ENCODE results near the gene OVCH2.

Gene OVCH2

GRCh38 chr11:7654195-7654705 lies 52.0 kb downstream of the OVCH2 start:
- TF ChIP-seq SIN3A (IDR thresholded peaks at IDR 0.05; ENCODE audit: borderline replicate concordance, insufficient read depth, low read length) (no peak), FOXP2 (optimal IDR thresholded peaks at IDR 0.05; ENCODE audit: borderline replicate concordance, extremely low read depth, extremely low read length, insufficient read depth) (no peak), TAF1 (IDR thresholded peaks at IDR 0.05; ENCODE audit: borderline replicate concordance, insufficient read depth, low read length) (no peak), POLR2AphosphoS5 (IDR thresholded peaks at IDR 0.05; ENCODE audit: low read depth, low read length) (no peak), REST (IDR thresholded peaks at IDR 0.05; ENCODE audit: insufficient read depth in 1 of 2, low read depth in 2 of 2, low read length in 2 of 2) (no peak)

GRCh38 chr11:7651700-7652099 lies 54.6 kb downstream of the OVCH2 start:
- TF ChIP-seq SIN3A (IDR thresholded peaks at IDR 0.05; ENCODE audit: borderline replicate concordance, insufficient read depth, low read length) (no peak), FOXP2 (optimal IDR thresholded peaks at IDR 0.05; ENCODE audit: borderline replicate concordance, extremely low read depth, extremely low read length, insufficient read depth) (no peak), TAF1 (IDR thresholded peaks at IDR 0.05; ENCODE audit: borderline replicate concordance, insufficient read depth, low read length) (no peak), POLR2AphosphoS5 (IDR thresholded peaks at IDR 0.05; ENCODE audit: low read depth, low read length) (no peak), REST (IDR thresholded peaks at IDR 0.05; ENCODE audit: insufficient read depth in 1 of 2, low read depth in 2 of 2, low read length in 2 of 2) (no peak)

- no peak for TF ChIP-seq SIN3A (IDR thresholded peaks at IDR 0.05; ENCODE audit: borderline replicate concordance, insufficient read depth, low read length)
- no peak for TF ChIP-seq TAF1 (IDR thresholded peaks at IDR 0.05; ENCODE audit: borderline replicate concordance, insufficient read depth, low read length)
- no peak for TF ChIP-seq FOXP2 (optimal IDR thresholded peaks at IDR 0.05; ENCODE audit: borderline replicate concordance, extremely low read depth, extremely low read length, insufficient read depth)
- TF ChIP-seq POLR2AphosphoS5 (IDR thresholded peaks at IDR 0.05; ENCODE audit: low read depth, low read length) = no peak
- TF ChIP-seq REST (IDR thresholded peaks at IDR 0.05; ENCODE audit: insufficient read depth in 1 of 2, low read depth in 2 of 2, low read length in 2 of 2) = no peak
Observed at GRCh38 chr11:7651140-7651551, 55.1 kb downstream of the OVCH2 start.

- no peak for TF ChIP-seq SIN3A (IDR thresholded peaks at IDR 0.05; ENCODE audit: borderline replicate concordance, insufficient read depth, low read length)
- TF ChIP-seq POLR2AphosphoS5 (IDR thresholded peaks at IDR 0.05; ENCODE audit: low read depth, low read length) = no peak
- no peak for TF ChIP-seq TAF1 (IDR thresholded peaks at IDR 0.05; ENCODE audit: borderline replicate concordance, insufficient read depth, low read length)
- TF ChIP-seq REST (IDR thresholded peaks at IDR 0.05; ENCODE audit: insufficient read depth in 1 of 2, low read depth in 2 of 2, low read length in 2 of 2) = no peak
- TF ChIP-seq FOXP2 (optimal IDR thresholded peaks at IDR 0.05; ENCODE audit: borderline replicate concordance, extremely low read depth, extremely low read length, insufficient read depth) = no peak
Observed at GRCh38 chr11:7648264-7648663, 58.0 kb downstream of the OVCH2 start.

- TF ChIP-seq TAF1 (IDR thresholded peaks at IDR 0.05; ENCODE audit: borderline replicate concordance, insufficient read depth, low read length) (no peak), POLR2AphosphoS5 (IDR thresholded peaks at IDR 0.05; ENCODE audit: low read depth, low read length) (no peak), FOXP2 (optimal IDR thresholded peaks at IDR 0.05; ENCODE audit: borderline replicate concordance, extremely low read depth, extremely low read length, insufficient read depth) (no peak), REST (IDR thresholded peaks at IDR 0.05; ENCODE audit: insufficient read depth in 1 of 2, low read depth in 2 of 2, low read length in 2 of 2) (no peak), SIN3A (IDR thresholded peaks at IDR 0.05; ENCODE audit: borderline replicate concordance, insufficient read depth, low read length) (no peak)
Observed at GRCh38 chr11:7646866-7647265, 59.4 kb downstream of the OVCH2 start.
